HepG2 (cell line): ENCODE measurements around the gene RGS19. TPM values are rescaled to one million over a fixed set of nuclear protein-coding genes. Genes with fewer than 3 reads are reported as not detected.

ENCODE experiments used
- ASH2L ChIP-seq: fragments of 300-600, 200-600 bp; sonication (generic); IDR thresholded peaks from 2 replicates; pipeline ENCODE4 v1.7.0; 2017; ENCODE audit warnings: low read depth, mild to moderate bottlenecking, moderate library complexity, mixed read lengths, low read length; ENCODE audit not compliant: insufficient read length
- ATF1 ChIP-seq: IDR thresholded peaks from 2 replicates; pipeline ENCODE4 v1.6.1; 2016; ENCODE audit warnings: mild to moderate bottlenecking, control low read depth
- BCL6 ChIP-seq: IDR thresholded peaks from 2 replicates; pipeline ENCODE4 v1.6.1; 2016; ENCODE audit warnings: missing genetic modification reagents, missing compliant biosample characterization
- BRD4 ChIP-seq: sonication (generic); formaldehyde crosslinking; IDR thresholded peaks from 2 replicates; pipeline ENCODE4 v1.4.0; 2020; ENCODE audit warnings: missing genetic modification reagents
- GATAD1 ChIP-seq: IDR thresholded peaks from 2 replicates; pipeline ENCODE4 v1.6.1; 2016; ENCODE audit warnings: missing genetic modification reagents, missing compliant biosample characterization
- GATAD2A ChIP-seq: IDR thresholded peaks from 2 replicates; pipeline ENCODE4 v1.6.1; 2016
- IRF2 ChIP-seq: IDR thresholded peaks from 2 replicates; pipeline ENCODE4 v1.6.1; 2018; ENCODE audit warnings: missing genetic modification reagents, missing compliant biosample characterization
- MEIS2 ChIP-seq: sonication (generic); formaldehyde crosslinking; IDR thresholded peaks from 2 replicates; pipeline ENCODE4 v1.9.0; 2021; ENCODE audit warnings: mild to moderate bottlenecking, missing genetic modification reagents
- MYC ChIP-seq: sonication (generic); formaldehyde crosslinking; IDR thresholded peaks from 2 replicates; pipeline ENCODE4 v1.9.0; 2021; ENCODE audit warnings: missing genetic modification reagents, borderline replicate concordance
- PCBP2 ChIP-seq: fragments of 200-400 bp; formaldehyde crosslinking; optimal IDR thresholded peaks from 2 replicates; pipeline ENCODE3; 2018; ENCODE audit warnings: low read length, low read depth; ENCODE audit not compliant: poor library complexity, severe bottlenecking
- SP2 ChIP-seq: sonication (generic); formaldehyde crosslinking; IDR thresholded peaks from 2 replicates; pipeline ENCODE4 v1.5.1; 2020; ENCODE audit warnings: mild to moderate bottlenecking, missing genetic modification reagents
- SSRP1 ChIP-seq: IDR thresholded peaks from 2 replicates; pipeline ENCODE4 v1.6.1; 2016; ENCODE audit warnings: control low read depth
- TBP ChIP-seq: sonication (generic); formaldehyde crosslinking; IDR thresholded peaks from 2 replicates; pipeline ENCODE4 v1.5.0; 2020; ENCODE audit warnings: missing genetic modification reagents
- ZNF17 ChIP-seq: sonication (generic); formaldehyde crosslinking; IDR thresholded peaks from 2 replicates; pipeline ENCODE4 v1.5.0; 2020; ENCODE audit warnings: mild to moderate bottlenecking, missing genetic modification reagents
- ZNF205 ChIP-seq: IDR thresholded peaks from 2 replicates; pipeline ENCODE4 v1.6.1; 2018; ENCODE audit warnings: missing biosample characterization, missing genetic modification reagents
- ZNF253 ChIP-seq: sonication (generic); formaldehyde crosslinking; IDR thresholded peaks from 2 replicates; pipeline ENCODE4 v1.8.0; 2022; ENCODE audit warnings: mild to moderate bottlenecking, missing genetic modification reagents, borderline replicate concordance
- ZNF333 ChIP-seq: sonication (generic); formaldehyde crosslinking; IDR thresholded peaks from 2 replicates; pipeline ENCODE4 v1.4.0; 2020; ENCODE audit warnings: mild to moderate bottlenecking, missing genetic modification reagents, borderline replicate concordance
- ZNF550 ChIP-seq: sonication (generic); formaldehyde crosslinking; IDR thresholded peaks from 2 replicates; pipeline ENCODE4 v1.4.0; 2020; ENCODE audit warnings: mild to moderate bottlenecking, missing genetic modification reagents, borderline replicate concordance
- ZNF614 ChIP-seq: IDR thresholded peaks from 2 replicates; pipeline ENCODE4 v1.6.1; 2018; ENCODE audit warnings: missing biosample characterization, missing genetic modification reagents, inconsistent platforms, borderline replicate concordance
- ZNF780A ChIP-seq: sonication (generic); formaldehyde crosslinking; IDR thresholded peaks from 2 replicates; pipeline ENCODE4 v1.8.0; 2022; ENCODE audit warnings: mild to moderate bottlenecking, missing genetic modification reagents, moderate library complexity
- polyA plus RNA-seq, 8 experiments: library from polyadenylated mRNA; depleted of rRNA in 3 of 8; stranded (reverse) in 7 of 8; unstranded in 1 of 8; fragments of >200 nt; fragmentation: Illumina TruSeq in 4 of 8; extraction: Trizol in 4 of 8; gene quantifications; 2 replicates each; pipeline versions ENCODE4 v1.2.1 to v1.2.3, GENCODE V29; 2011 to 2016; ENCODE audit warnings: low read depth in 4 of 8, missing spikeins in 1 of 8, mixed read lengths in 1 of 8; ENCODE audit not compliant: insufficient read depth in 1 of 8
- total RNA-seq, 5 experiments: library from RNA; depleted of rRNA; stranded (reverse); fragments of >200 nt; fragmentation: Illumina TruSeq; extraction: Trizol; gene quantifications; 2 replicates each; pipeline ENCODE4 v1.2.3, GENCODE V29; 2016; ENCODE audit warnings: low read depth in 1 of 5
- TF ChIP-seq, protein P1 (sequence below): sonication (generic); formaldehyde crosslinking; IDR thresholded peaks from 2 replicates; pipeline ENCODE4 v1.8.0; 2022; ENCODE audit warnings: missing genetic modification reagents, mild to moderate bottlenecking, borderline replicate concordance
- TF ChIP-seq, protein P2 (sequence below): sonication (generic); formaldehyde crosslinking; IDR thresholded peaks from 2 replicates; pipeline ENCODE4 v1.4.0; 2020; ENCODE audit warnings: missing genetic modification reagents
- TF ChIP-seq, protein P3 (sequence below): sonication (generic); formaldehyde crosslinking; IDR thresholded peaks from 2 replicates; pipeline ENCODE4 v1.4.0; 2020; ENCODE audit warnings: missing genetic modification reagents, borderline replicate concordance
- TF ChIP-seq, protein P4 (sequence below): sonication (generic); formaldehyde crosslinking; IDR thresholded peaks from 2 replicates; pipeline ENCODE4 v1.4.0; 2020; ENCODE audit warnings: missing genetic modification reagents, mild to moderate bottlenecking, borderline replicate concordance

RGS19 gene
- total and polyA plus RNA-seq, 2 of the 13 experiments (the other 11 are each of a cell fraction or from before 2014, with no cell fraction given): 10.7 to 11.9 TPM

DNA sequence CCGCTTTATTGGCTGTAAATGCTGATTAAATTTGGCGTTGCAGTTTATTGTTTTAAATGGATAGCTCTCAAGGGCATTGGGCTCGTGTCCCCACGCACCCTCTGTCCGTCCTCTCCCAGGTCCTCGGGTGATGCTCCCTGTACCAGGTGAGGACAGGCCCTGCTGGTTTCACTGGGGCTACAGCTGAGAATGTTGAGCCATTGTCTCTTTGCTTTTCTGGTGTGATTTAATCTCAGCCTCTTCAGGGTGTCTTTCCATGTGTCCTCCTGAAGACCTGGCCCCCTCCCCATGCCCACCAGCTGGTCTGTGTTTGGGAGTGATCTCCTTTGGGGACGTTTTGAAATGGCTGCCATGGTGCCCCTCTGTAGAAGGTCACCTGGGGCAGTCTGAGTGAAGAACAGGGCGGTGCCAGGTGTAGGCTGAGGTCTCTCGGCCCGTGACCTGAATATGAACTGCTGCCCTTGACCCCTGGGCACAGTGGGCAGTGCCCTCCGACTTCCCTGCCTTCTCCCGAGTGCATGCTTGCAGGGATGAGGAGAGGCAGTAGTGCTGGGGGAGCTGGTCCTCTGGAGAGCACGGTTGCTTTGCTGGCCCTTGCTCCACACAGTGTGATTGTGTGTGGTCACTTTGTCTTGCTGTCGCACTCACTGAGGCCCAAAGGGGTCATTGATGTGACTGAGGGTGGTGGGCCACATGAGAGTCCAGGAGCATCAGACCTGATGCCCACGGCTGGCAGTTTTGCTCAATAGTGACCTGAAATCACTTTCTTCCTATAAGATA lies 55.8 kb downstream of the RGS19 start (continued):
- TF ChIP-seq, protein P1, sequence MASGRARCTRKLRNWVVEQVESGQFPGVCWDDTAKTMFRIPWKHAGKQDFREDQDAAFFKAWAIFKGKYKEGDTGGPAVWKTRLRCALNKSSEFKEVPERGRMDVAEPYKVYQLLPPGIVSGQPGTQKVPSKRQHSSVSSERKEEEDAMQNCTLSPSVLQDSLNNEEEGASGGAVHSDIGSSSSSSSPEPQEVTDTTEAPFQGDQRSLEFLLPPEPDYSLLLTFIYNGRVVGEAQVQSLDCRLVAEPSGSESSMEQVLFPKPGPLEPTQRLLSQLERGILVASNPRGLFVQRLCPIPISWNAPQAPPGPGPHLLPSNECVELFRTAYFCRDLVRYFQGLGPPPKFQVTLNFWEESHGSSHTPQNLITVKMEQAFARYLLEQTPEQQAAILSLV: no peak
- 0 out of 2 replicates have a peak, but pooled peaks have one; percentile 20 for TF ChIP-seq ZNF550 (CRISPR knock-in tag)
- no peak for TF ChIP-seq SP2 (CRISPR knock-in tag)
- no peak for TF ChIP-seq ATF1 (CRISPR knock-in tag)
- peak; percentile 37; the same call in 1 of the 2 replicates for TF ChIP-seq MYC (CRISPR knock-in tag)
- no peak for TF ChIP-seq ZNF205 (CRISPR knock-in tag)
- TF ChIP-seq SSRP1 (CRISPR knock-in tag): peak; percentile 93; the same call in 1 of the 2 replicates
- no peak for TF ChIP-seq GATAD1 (CRISPR knock-in tag)
- TF ChIP-seq ZNF614: 0 out of 2 replicates have a peak, but pooled peaks have one; percentile 2
- TF ChIP-seq, protein P2, sequence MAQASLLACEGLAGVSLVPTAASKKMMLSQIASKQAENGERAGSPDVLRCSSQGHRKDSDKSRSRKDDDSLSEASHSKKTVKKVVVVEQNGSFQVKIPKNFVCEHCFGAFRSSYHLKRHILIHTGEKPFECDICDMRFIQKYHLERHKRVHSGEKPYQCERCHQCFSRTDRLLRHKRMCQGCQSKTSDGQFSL (CRISPR knock-in tag): no peak
- peak; percentile 91; the same call in 1 of the 2 replicates for TF ChIP-seq ZNF333 (CRISPR knock-in tag)
- peak; percentile 55; the same call in 1 of the 2 replicates for TF ChIP-seq BCL6 (CRISPR knock-in tag)
- TF ChIP-seq MEIS2 (CRISPR knock-in tag): no peak
- TF ChIP-seq, protein P3, sequence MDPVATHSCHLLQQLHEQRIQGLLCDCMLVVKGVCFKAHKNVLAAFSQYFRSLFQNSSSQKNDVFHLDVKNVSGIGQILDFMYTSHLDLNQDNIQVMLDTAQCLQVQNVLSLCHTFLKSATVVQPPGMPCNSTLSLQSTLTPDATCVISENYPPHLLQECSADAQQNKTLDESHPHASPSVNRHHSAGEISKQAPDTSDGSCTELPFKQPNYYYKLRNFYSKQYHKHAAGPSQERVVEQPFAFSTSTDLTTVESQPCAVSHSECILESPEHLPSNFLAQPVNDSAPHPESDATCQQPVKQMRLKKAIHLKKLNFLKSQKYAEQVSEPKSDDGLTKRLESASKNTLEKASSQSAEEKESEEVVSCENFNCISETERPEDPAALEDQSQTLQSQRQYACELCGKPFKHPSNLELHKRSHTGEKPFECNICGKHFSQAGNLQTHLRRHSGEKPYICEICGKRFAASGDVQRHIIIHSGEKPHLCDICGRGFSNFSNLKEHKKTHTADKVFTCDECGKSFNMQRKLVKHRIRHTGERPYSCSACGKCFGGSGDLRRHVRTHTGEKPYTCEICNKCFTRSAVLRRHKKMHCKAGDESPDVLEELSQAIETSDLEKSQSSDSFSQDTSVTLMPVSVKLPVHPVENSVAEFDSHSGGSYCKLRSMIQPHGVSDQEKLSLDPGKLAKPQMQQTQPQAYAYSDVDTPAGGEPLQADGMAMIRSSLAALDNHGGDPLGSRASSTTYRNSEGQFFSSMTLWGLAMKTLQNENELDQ (CRISPR knock-in tag): 0 out of 2 replicates have a peak, but pooled peaks have one; percentile 6
- TF ChIP-seq ASH2L: no peak
- TF ChIP-seq ZNF17 (CRISPR knock-in tag): no peak
- TF ChIP-seq ZNF780A (CRISPR knock-in tag): no peak
- TF ChIP-seq TBP (CRISPR knock-in tag): no peak
- TF ChIP-seq PCBP2: no peak
- TF ChIP-seq BRD4 (CRISPR knock-in tag): peak; percentile 69
- peak; percentile 34; the same call in 1 of the 2 replicates for TF ChIP-seq ZNF253 (CRISPR knock-in tag)
- TF ChIP-seq IRF2: peak; percentile 28; the same call in 1 of the 2 replicates
- no peak for TF ChIP-seq GATAD2A (CRISPR knock-in tag)
- TF ChIP-seq, protein P4, sequence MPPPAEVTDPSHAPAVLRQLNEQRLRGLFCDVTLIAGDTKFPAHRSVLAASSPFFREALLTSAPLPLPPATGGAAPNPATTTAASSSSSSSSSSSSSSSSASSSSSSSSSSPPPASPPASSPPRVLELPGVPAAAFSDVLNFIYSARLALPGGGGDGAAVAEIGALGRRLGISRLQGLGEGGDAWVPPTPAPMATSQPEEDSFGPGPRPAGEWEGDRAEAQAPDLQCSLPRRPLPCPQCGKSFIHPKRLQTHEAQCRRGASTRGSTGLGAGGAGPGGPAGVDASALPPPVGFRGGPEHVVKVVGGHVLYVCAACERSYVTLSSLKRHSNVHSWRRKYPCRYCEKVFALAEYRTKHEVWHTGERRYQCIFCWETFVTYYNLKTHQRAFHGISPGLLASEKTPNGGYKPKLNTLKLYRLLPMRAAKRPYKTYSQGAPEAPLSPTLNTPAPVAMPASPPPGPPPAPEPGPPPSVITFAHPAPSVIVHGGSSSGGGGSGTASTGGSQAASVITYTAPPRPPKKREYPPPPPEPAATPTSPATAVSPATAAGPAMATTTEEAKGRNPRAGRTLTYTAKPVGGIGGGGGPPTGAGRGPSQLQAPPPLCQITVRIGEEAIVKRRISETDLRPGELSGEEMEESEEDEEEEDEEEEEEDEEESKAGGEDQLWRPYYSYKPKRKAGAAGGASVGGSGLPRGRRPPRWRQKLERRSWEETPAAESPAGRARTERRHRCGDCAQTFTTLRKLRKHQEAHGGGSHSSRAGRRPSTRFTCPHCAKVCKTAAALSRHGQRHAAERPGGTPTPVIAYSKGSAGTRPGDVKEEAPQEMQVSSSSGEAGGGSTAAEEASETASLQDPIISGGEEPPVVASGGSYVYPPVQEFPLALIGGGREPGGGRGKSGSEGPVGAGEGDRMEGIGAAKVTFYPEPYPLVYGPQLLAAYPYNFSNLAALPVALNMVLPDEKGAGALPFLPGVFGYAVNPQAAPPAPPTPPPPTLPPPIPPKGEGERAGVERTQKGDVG: no peak
